ENCODE results near the gene AUH. TPM values are rescaled to one million over a fixed set of nuclear protein-coding genes. Genes with fewer than 3 reads are reported as not detected.

AUH gene
- total RNA-seq, 1 experiment from 2014 or later = 29.0 TPM

GRCh38 chr9:91386765-91387164, 25.0 kb upstream of the AUH start:
- Histone ChIP-seq H3K9me3 (ENCODE audit: control insufficient read depth in 1 of 2, insufficient read depth in 1 of 2, low read depth in 1 of 2, low read length in 2 of 2) (no peaks in the 10 kb centered on the region), H3K27ac (ENCODE audit: low read depth, low read length) (no peak overlapping the region), H3K9me2 (ENCODE audit: insufficient read depth) (no peaks in the 10 kb centered on the region), H4K20me1 (ENCODE audit: insufficient read depth) (no peaks in the 10 kb centered on the region), H3K4me1 (ENCODE audit: control insufficient read depth in 1 of 2, insufficient read depth in 2 of 2, low read length in 2 of 2) (no peaks in the 10 kb centered on the region), H3K9ac (ENCODE audit: low read length) (no peak overlapping the region), H3K27me3 (ENCODE audit: insufficient read depth, low read length) (no peaks in the 10 kb centered on the region), H3K36me3 (ENCODE audit: control insufficient read depth in 1 of 2, insufficient read depth in 2 of 2, low read length in 2 of 2) (no peaks in the 10 kb centered on the region), H3K4me2 (ENCODE audit: low read length) (no peak overlapping the region), H3K4me3 (replicated peaks in 1 of 2; ENCODE audit: low read depth in 1 of 2, low read length in 2 of 2) (no peak overlapping the region), H2AFZ (ENCODE audit: low read depth, low read length, poor library complexity, severe bottlenecking) (peak overlapping the region; percentile 61), H3K79me2 (ENCODE audit: insufficient read depth, low read length) (no peaks in the 10 kb centered on the region)
- ChIA-PET RAD21 (ENCODE audit: low non-redundant PET in 1 of 2, low total read pairs in 2 of 2, uncharacterized antibody in 2 of 2, unreplicated experiment in 2 of 2) (no interaction called here), CTCF (no interaction called here), POLR2A (interaction anchor here (0.7 kb wide), 2 partner anchors 19 to 28 kb away, joined by 4 read pairs; no protein-coding TSS in a partner anchor)
- intact Hi-C loops (cut with micrococcal nuclease) = no loop called here
- no TSS peak for BruUV-seq (replicated peaks)
- no peak for DNase-seq (ENCODE audit: low read depth, low spot score)
- no peak for ATAC-seq
- TF ChIP-seq CEBPB (IDR thresholded peaks at IDR 0.05; ENCODE audit: low read depth) (no peak), JUND (IDR thresholded peaks at IDR 0.05) (no peak), POLR2A (IDR thresholded peaks at IDR 0.05; ENCODE audit: borderline replicate concordance, extremely low read depth, insufficient read depth, insufficient read length) (no peak), FOSL1 (IDR thresholded peaks at IDR 0.05; ENCODE audit: low read depth) (no peak), SRF (IDR thresholded peaks at IDR 0.05; ENCODE audit: low read depth) (no peak), YY1 (IDR thresholded peaks at IDR 0.05; ENCODE audit: extremely low read depth, insufficient replicate concordance, low read depth, low read length) (no peak), SIN3A (IDR thresholded peaks at IDR 0.05; ENCODE audit: low read depth) (no peak), MAX (IDR thresholded peaks at IDR 0.05) (no peak), SP1 (IDR thresholded peaks at IDR 0.05; ENCODE audit: low read depth) (no peak), RAD21 (IDR thresholded peaks at IDR 0.05; ENCODE audit: low read depth) (no peak), ZFX (IDR thresholded peaks at IDR 0.05) (no peak), ELF1 (IDR thresholded peaks at IDR 0.05; ENCODE audit: borderline replicate concordance, low read depth) (no peak), EZH2 (IDR thresholded peaks at IDR 0.05) (no peak), EGR1 (IDR thresholded peaks at IDR 0.05; ENCODE audit: low read depth) (no peak), EZH2phosphoT487 (IDR thresholded peaks at IDR 0.05; ENCODE audit: borderline replicate concordance) (no peak), ZNF274 (IDR thresholded peaks at IDR 0.05; ENCODE audit: low read depth, low read length) (no peak), ZBTB33 (IDR thresholded peaks at IDR 0.05; ENCODE audit: extremely low read depth, insufficient replicate concordance, low read length) (no peak), ATF3 (IDR thresholded peaks at IDR 0.05) (no peak), CBX3 (IDR thresholded peaks at IDR 0.05; ENCODE audit: low read depth) (no peak)
- TF ChIP-seq, protein P1, sequence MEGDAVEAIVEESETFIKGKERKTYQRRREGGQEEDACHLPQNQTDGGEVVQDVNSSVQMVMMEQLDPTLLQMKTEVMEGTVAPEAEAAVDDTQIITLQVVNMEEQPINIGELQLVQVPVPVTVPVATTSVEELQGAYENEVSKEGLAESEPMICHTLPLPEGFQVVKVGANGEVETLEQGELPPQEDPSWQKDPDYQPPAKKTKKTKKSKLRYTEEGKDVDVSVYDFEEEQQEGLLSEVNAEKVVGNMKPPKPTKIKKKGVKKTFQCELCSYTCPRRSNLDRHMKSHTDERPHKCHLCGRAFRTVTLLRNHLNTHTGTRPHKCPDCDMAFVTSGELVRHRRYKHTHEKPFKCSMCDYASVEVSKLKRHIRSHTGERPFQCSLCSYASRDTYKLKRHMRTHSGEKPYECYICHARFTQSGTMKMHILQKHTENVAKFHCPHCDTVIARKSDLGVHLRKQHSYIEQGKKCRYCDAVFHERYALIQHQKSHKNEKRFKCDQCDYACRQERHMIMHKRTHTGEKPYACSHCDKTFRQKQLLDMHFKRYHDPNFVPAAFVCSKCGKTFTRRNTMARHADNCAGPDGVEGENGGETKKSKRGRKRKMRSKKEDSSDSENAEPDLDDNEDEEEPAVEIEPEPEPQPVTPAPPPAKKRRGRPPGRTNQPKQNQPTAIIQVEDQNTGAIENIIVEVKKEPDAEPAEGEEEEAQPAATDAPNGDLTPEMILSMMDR (IDR thresholded peaks at IDR 0.05 in 2 of 3, conservative IDR thresholded peaks at IDR 0.05 in 1 of 3; ENCODE audit: borderline replicate concordance in 1 of 3, insufficient read depth in 1 of 3, low read depth in 2 of 3, low read length in 2 of 3) = no peak

All from HCT116 (cell line).